ENCODE data around the gene PUS7L.

DNA sequence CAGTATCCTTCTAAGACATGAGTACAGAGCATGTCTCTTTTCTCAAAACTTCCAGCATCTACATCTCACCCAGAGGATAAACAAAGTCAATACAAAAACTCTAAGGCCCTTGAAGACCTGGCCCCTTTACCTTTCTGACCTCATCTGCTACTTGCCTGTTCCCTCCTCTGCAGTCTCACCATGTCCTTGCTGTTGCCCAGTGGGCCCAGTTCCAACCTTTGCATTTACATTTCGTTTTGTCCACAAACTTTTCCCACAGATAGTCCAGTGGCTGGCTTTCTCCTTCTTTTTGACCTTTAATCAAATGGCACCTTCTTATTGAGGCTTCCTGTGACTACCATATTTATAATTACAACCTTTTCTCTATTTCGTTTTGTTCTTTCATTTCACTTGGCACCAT, 1.8 kb upstream of the PUS7L start:
- TF ChIP-seq CTCF (conservative IDR thresholded peaks at IDR 0.05 in 1 of 2, IDR thresholded peaks at IDR 0.05 in 1 of 2; ENCODE audit: extremely low read depth in 1 of 2, insufficient read depth in 1 of 2, low read depth in 1 of 2, low read length in 2 of 2) (no peak), EZH2 (IDR thresholded peaks at IDR 0.05; ENCODE audit: borderline replicate concordance, low read length) (no peak)
